ENCODE results near the gene SEC23IP.
A peak's percentile ranks its signal among the peaks of the same experiment; 100 is the strongest.
"Not testable (repeated sequence)": the region's sequence is repeated elsewhere in the genome, so short reads cannot be mapped to it uniquely, and the experiment has no call there.

SEC23IP gene

GRCh38 chr10:119903946-119904666, 11.6 kb downstream of the SEC23IP start:
- TF ChIP-seq CTCF (conservative IDR thresholded peaks at IDR 0.05; ENCODE audit: control insufficient read depth, insufficient read depth, low read depth, low read length): no peak
- DNase-seq (ENCODE audit: low read depth): no peak
- no peak overlapping the region for H3K4me3 ChIP-seq (ENCODE audit: control insufficient read depth, low read depth, low read length)

GRCh38 chr10:119907695-119908094, 15.2 kb downstream of the SEC23IP start:
- not testable (repeated sequence) for DNase-seq (ENCODE audit: low read depth); H3K4me3 ChIP-seq (ENCODE audit: control insufficient read depth, low read depth, low read length)

GRCh38 chr10:119908166-119908565, 15.6 kb downstream of the SEC23IP start:
- H3K4me3 ChIP-seq (ENCODE audit: control insufficient read depth, low read depth, low read length): no peak overlapping the region
- peak; percentile 30 for DNase-seq (ENCODE audit: low read depth)
- no peak for TF ChIP-seq CTCF (conservative IDR thresholded peaks at IDR 0.05; ENCODE audit: control insufficient read depth, insufficient read depth, low read depth, low read length)

GRCh38 chr10:119910689-119911088, 18.2 kb downstream of the SEC23IP start:
- DNase-seq (ENCODE audit: low read depth): no peak
- H3K4me3 ChIP-seq (ENCODE audit: control insufficient read depth, low read depth, low read length): no peak overlapping the region
- no peak for TF ChIP-seq CTCF (conservative IDR thresholded peaks at IDR 0.05; ENCODE audit: control insufficient read depth, insufficient read depth, low read depth, low read length)

- no peak overlapping the region for H3K4me3 ChIP-seq (ENCODE audit: control insufficient read depth, low read depth, low read length)
- TF ChIP-seq CTCF (conservative IDR thresholded peaks at IDR 0.05; ENCODE audit: control insufficient read depth, insufficient read depth, low read depth, low read length): peak; percentile 8
- DNase-seq (ENCODE audit: low read depth): peak; percentile 27
These were observed 25.2 kb downstream of the SEC23IP start for GRCh38 chr10:119917777-119918176.

- peak; percentile 11 for DNase-seq (ENCODE audit: low read depth)
- H3K4me3 ChIP-seq (ENCODE audit: control insufficient read depth, low read depth, low read length): no peak overlapping the region
- no peak for TF ChIP-seq CTCF (conservative IDR thresholded peaks at IDR 0.05; ENCODE audit: control insufficient read depth, insufficient read depth, low read depth, low read length)
These were observed 26.7 kb downstream of the SEC23IP start for GRCh38 chr10:119919271-119919670.

- H3K4me3 ChIP-seq (ENCODE audit: control insufficient read depth, low read depth, low read length): no peak overlapping the region
- no peak for TF ChIP-seq CTCF (conservative IDR thresholded peaks at IDR 0.05; ENCODE audit: control insufficient read depth, insufficient read depth, low read depth, low read length)
- DNase-seq (ENCODE audit: low read depth): no peak
These were observed 27.3 kb downstream of the SEC23IP start for GRCh38 chr10:119919826-119920225.
